ENCODE results near the gene ARMC9.

ARMC9 gene

GRCh38 chr2:231210782-231211181, 12.4 kb downstream of the ARMC9 start (continued):
- TF ChIP-seq ZNF8 (CRISPR knock-in tag; IDR thresholded peaks at IDR 0.05) (no peak), ISL1 (CRISPR knock-in tag; IDR thresholded peaks at IDR 0.05) (no peak), BACH2 (CRISPR knock-in tag; IDR thresholded peaks at IDR 0.05; ENCODE audit: borderline replicate concordance) (no peak)

- no peak for TF ChIP-seq RARB (CRISPR knock-in tag; IDR thresholded peaks at IDR 0.05)
- TF ChIP-seq ESRRG (CRISPR knock-in tag; IDR thresholded peaks at IDR 0.05) = no peak
- TF ChIP-seq ZNF70 (CRISPR knock-in tag; IDR thresholded peaks at IDR 0.05) = no peak
- ATAC-seq = no peak
These were observed 13.1 kb downstream of the ARMC9 start for GRCh38 chr2:231211486-231211885.

- TF ChIP-seq ZNF70 (CRISPR knock-in tag; IDR thresholded peaks at IDR 0.05) = no peak
- no peak for TF ChIP-seq RARB (CRISPR knock-in tag; IDR thresholded peaks at IDR 0.05)
- no peak for TF ChIP-seq CSDC2 (CRISPR knock-in tag; IDR thresholded peaks at IDR 0.05)
- no peak for TF ChIP-seq ZNF565 (CRISPR knock-in tag; conservative IDR thresholded peaks at IDR 0.05; ENCODE audit: low read depth)
- TF ChIP-seq TCF4 (CRISPR knock-in tag; IDR thresholded peaks at IDR 0.05; ENCODE audit: borderline replicate concordance) = no peak
- no peak for TF ChIP-seq PPARA (CRISPR knock-in tag; IDR thresholded peaks at IDR 0.05; ENCODE audit: borderline replicate concordance)
- TF ChIP-seq ARNTL (CRISPR knock-in tag; IDR thresholded peaks at IDR 0.05; ENCODE audit: borderline replicate concordance, low read depth) = no peak
- TF ChIP-seq ZFP3 (CRISPR knock-in tag; IDR thresholded peaks at IDR 0.05) = no peak
- TF ChIP-seq ZC3H10 (CRISPR knock-in tag; IDR thresholded peaks at IDR 0.05) = no peak
- TF ChIP-seq SNAI2 (CRISPR knock-in tag; IDR thresholded peaks at IDR 0.05) = no peak
- no peak for TF ChIP-seq PATZ1 (CRISPR knock-in tag; IDR thresholded peaks at IDR 0.05; ENCODE audit: borderline replicate concordance)
- no peak for TF ChIP-seq TSHZ2 (CRISPR knock-in tag; IDR thresholded peaks at IDR 0.05)
- TF ChIP-seq ZFP30 (CRISPR knock-in tag; IDR thresholded peaks at IDR 0.05) = no peak
- no peak for TF ChIP-seq ESRRG (CRISPR knock-in tag; IDR thresholded peaks at IDR 0.05)
- TF ChIP-seq GLIS3 (CRISPR knock-in tag; IDR thresholded peaks at IDR 0.05) = no peak
- no peak for TF ChIP-seq TOX (CRISPR knock-in tag; IDR thresholded peaks at IDR 0.05; ENCODE audit: borderline replicate concordance)
- no peak for TF ChIP-seq CSRNP3 (CRISPR knock-in tag; IDR thresholded peaks at IDR 0.05)
- no peak for TF ChIP-seq OSR1 (CRISPR knock-in tag; IDR thresholded peaks at IDR 0.05)
- TF ChIP-seq ZNF8 (CRISPR knock-in tag; IDR thresholded peaks at IDR 0.05) = no peak
- no peak for TF ChIP-seq ISL1 (CRISPR knock-in tag; IDR thresholded peaks at IDR 0.05)
- ATAC-seq = no peak
These were observed 14.0 kb downstream of the ARMC9 start for GRCh38 chr2:231212329-231212845.

GRCh38 chr2:231213931-231214642, 15.7 kb downstream of the ARMC9 start:
- ATAC-seq = no peak
- TF ChIP-seq TSHZ2 (CRISPR knock-in tag; IDR thresholded peaks at IDR 0.05) = no peak
- no peak for TF ChIP-seq RARB (CRISPR knock-in tag; IDR thresholded peaks at IDR 0.05)
- no peak for TF ChIP-seq OSR1 (CRISPR knock-in tag; IDR thresholded peaks at IDR 0.05)
- no peak for TF ChIP-seq CREB5 (CRISPR knock-in tag; IDR thresholded peaks at IDR 0.05; ENCODE audit: low read depth)
- no peak for TF ChIP-seq POU6F1 (CRISPR knock-in tag; IDR thresholded peaks at IDR 0.05; ENCODE audit: borderline replicate concordance, low read depth)
- no peak for TF ChIP-seq BACH2 (CRISPR knock-in tag; IDR thresholded peaks at IDR 0.05; ENCODE audit: borderline replicate concordance)
